ENCODE measurements around the gene DDX24.

GRCh38 chr14:94122438-94122837, 41.4 kb upstream of the DDX24 start:
- TF ChIP-seq CTCF (IDR thresholded peaks at IDR 0.05; ENCODE audit: poor library complexity): no peak
- TF ChIP-seq EZH2 (IDR thresholded peaks at IDR 0.05; ENCODE audit: borderline replicate concordance): no peak
